Breast epithelium (tissue), 4 donors: ENCODE data around the gene GMPR. TPM values are rescaled to one million over a fixed set of nuclear protein-coding genes. Genes with fewer than 3 reads are reported as not detected.

Experiments used
- DNase-seq, 2 donors: peaks; one replicate each; pipeline ENCODE4 v3.0.0-alpha.2; 2019; ENCODE audit warnings: low spot score in 2 of 2
- H3K27ac ChIP-seq, 2 donors: fragments of 200-600 bp; sonication (generic) in 1 of 2; one replicate each; pipeline ENCODE4 v1.5.1; 2016 to 2019; ENCODE audit warnings: mild to moderate bottlenecking in 1 of 2
- H3K27me3 ChIP-seq, 2 donors: fragments of 200-600 bp; sonication (generic) in 1 of 2; one replicate each; pipeline versions ENCODE4 v1.5.1 to v1.6.0; 2017 to 2019; ENCODE audit warnings: control low read depth in 1 of 2, mild to moderate bottlenecking in 1 of 2
- H3K36me3 ChIP-seq: fragments of 200-600 bp; one replicate; pipeline ENCODE4 v1.5.1; 2019
- H3K4me1 ChIP-seq, 2 donors: fragments of 200-600 bp; sonication (generic); one replicate each; pipeline ENCODE4 v1.5.1; 2016 to 2019; ENCODE audit warnings: control low read depth in 1 of 2
- H3K4me3 ChIP-seq, 3 donors: fragments of 200-600 bp; sonication (generic); 1 replicate in 2 of 3; 2 replicates in 1 of 3; pipeline ENCODE4 v1.5.1; 2016 to 2019; ENCODE audit warnings: mild to moderate bottlenecking in 3 of 3, moderate library complexity in 2 of 3
- H3K9me3 ChIP-seq, 2 donors: fragments of 200-600 bp; sonication (generic) in 1 of 2; one replicate each; pipeline ENCODE4 v1.5.1; 2016 to 2019; ENCODE audit warnings: control low read depth in 1 of 2
- CTCF ChIP-seq, 3 donors: fragments of 450-650 bp; IDR thresholded peaks; one replicate each; pipeline ENCODE4 v1.5.1; 2016 to 2017; ENCODE audit warnings: antibody characterized with exemption in 3 of 3, mild to moderate bottlenecking in 3 of 3, moderate library complexity in 3 of 3
- POLR2A ChIP-seq: fragments of 450-650 bp; IDR thresholded peaks from one replicate; pipeline ENCODE4 v1.6.1; 2016; ENCODE audit warnings: antibody characterized with exemption, mild to moderate bottlenecking, moderate library complexity
- POLR2AphosphoS5 ChIP-seq, 3 donors: sonication (generic); formaldehyde crosslinking; IDR thresholded peaks; one replicate each; pipeline ENCODE4 v1.6.1; 2017; ENCODE audit warnings: antibody characterized with exemption in 3 of 3
- intact Hi-C: fragments of 100-400 bp; cut with DNase I; formaldehyde crosslinking; loops from one replicate; pipeline ENCODE4 v1.15.1; 2023; ENCODE audit warnings: low total_unique reads
- total RNA-seq, 3 donors: library from RNA; depleted of rRNA; stranded (reverse); fragments of >200 nt; gene quantifications; one replicate each; pipeline ENCODE4 v1.1.0, GENCODE V29; 2016

The GMPR gene
- total RNA-seq, 3 donors from 2014 or later: 4.3 to 16.4 (median 5.9) TPM

GRCh38 chr6:16338577-16339264 is 100.3 kb downstream of the GMPR start:
- intact Hi-C loops: no loop called here
- H3K36me3 ChIP-seq: no peaks in the 10 kb centered on the region

GRCh38 chr6:16339265-16339587 is 100.8 kb downstream of the GMPR start:
- Histone ChIP-seq H3K9me3 (no peaks in the 10 kb centered on the region), H3K36me3 (no peaks in the 10 kb centered on the region), H3K27ac (peak overlapping the region; percentile 26 to 36), H3K4me3 (no peak overlapping the region), H3K27me3 (no peaks in the 10 kb centered on the region), H3K4me1 (peaks cover 4 to 14% of the 10 kb centered on the region in 2 donors)
- no peak for DNase-seq
- intact Hi-C loops: no loop called here
- TF ChIP-seq CTCF (IDR thresholded peaks at IDR 0.05): no peak
- TF ChIP-seq POLR2A: no peak
- no peak for TF ChIP-seq POLR2AphosphoS5 (IDR thresholded peaks at IDR 0.05)

More at GRCh38 chr6:16338577-16339264, 100.3 kb downstream of the GMPR start:
- Histone ChIP-seq H3K9me3 (no peaks in the 10 kb centered on the region), H3K4me1 (peaks cover 4 to 14% of the 10 kb centered on the region in 2 donors), H3K27ac (peak overlapping the region; percentile 21 to 26), H3K4me3 (no peak overlapping the region), H3K27me3 (no peaks in the 10 kb centered on the region)
- TF ChIP-seq CTCF (IDR thresholded peaks at IDR 0.05) (peak in 2 of 3 donors; percentile 26 to 35), POLR2AphosphoS5 (IDR thresholded peaks at IDR 0.05) (peak in 2 of 3 donors; percentile 26 to 62), POLR2A (no peak)
- DNase-seq: peak in 1 of 2 donors; percentile 56

- no peak overlapping the region for H3K4me3 ChIP-seq
- no peak overlapping the region for H3K27ac ChIP-seq
- no peak for DNase-seq
- no peak for TF ChIP-seq POLR2AphosphoS5 (IDR thresholded peaks at IDR 0.05)
- no peak for TF ChIP-seq CTCF (IDR thresholded peaks at IDR 0.05)
- no peak for TF ChIP-seq POLR2A
- H3K36me3 ChIP-seq: no peaks in the 10 kb centered on the region
- H3K27me3 ChIP-seq: no peaks in the 10 kb centered on the region
- no peaks in the 10 kb centered on the region for H3K9me3 ChIP-seq
- peaks cover 2 to 6% of the 10 kb centered on the region in 2 donors for H3K4me1 ChIP-seq
- intact Hi-C loops: no loop called here
Measured at GRCh38 chr6:16343593-16343992, 105.2 kb downstream of the GMPR start.

GRCh38 chr6:16344756-16345155 is 106.4 kb downstream of the GMPR start:
- TF ChIP-seq POLR2A: no peak
- TF ChIP-seq POLR2AphosphoS5 (IDR thresholded peaks at IDR 0.05): no peak
- TF ChIP-seq CTCF (IDR thresholded peaks at IDR 0.05): no peak
- intact Hi-C loops: no loop called here
- H3K27ac ChIP-seq: peak overlapping the region in 1 of 2 donors; percentile 51

More at GRCh38 chr6:16344756-16345155, 106.4 kb downstream of the GMPR start:
- no peaks in the 10 kb centered on the region for H3K27me3 ChIP-seq
- DNase-seq: no peak
- H3K4me1 ChIP-seq: no peaks in the 10 kb centered on the region
- H3K9me3 ChIP-seq: no peaks in the 10 kb centered on the region
- H3K36me3 ChIP-seq: no peaks in the 10 kb centered on the region
- no peak overlapping the region for H3K4me3 ChIP-seq

Other genes starting within 250 kb of the GMPR start
- 10 to 100 TPM; 47.2 to 63.0 (median 59.6) TPM for gene MYLIP, start 109.5 kb upstream of the GMPR start, total RNA-seq